ENCODE data around the gene ZNF592. TPM values are rescaled to one million over a fixed set of nuclear protein-coding genes. Genes with fewer than 3 reads are reported as not detected.

ZNF592 gene
- total RNA-seq, 1 experiment from 2014 or later = 34.6 TPM

DNA sequence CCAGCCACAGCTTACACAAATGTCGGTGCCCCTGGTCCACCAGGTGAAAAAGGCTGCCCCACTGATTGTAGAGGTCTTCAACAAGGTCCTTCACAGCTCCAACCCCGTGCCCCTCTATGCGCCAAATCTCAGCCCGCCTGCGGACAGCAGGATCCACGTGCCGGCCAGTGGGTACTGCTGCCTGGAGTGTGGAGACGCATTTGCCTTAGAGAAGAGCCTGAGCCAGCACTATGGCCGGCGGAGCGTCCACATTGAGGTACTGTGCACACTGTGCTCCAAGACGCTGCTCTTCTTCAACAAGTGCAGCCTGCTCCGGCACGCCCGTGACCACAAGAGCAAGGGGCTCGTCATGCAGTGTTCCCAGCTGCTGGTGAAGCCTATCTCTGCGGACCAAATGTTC lies 35.9 kb downstream of the ZNF592 start:
- no peak overlapping the region for H2AK5ac ChIP-seq (ENCODE audit: insufficient read length, low read length)
- H4K8ac ChIP-seq (replicated peaks; ENCODE audit: insufficient read length, low read depth, low read length) = no peak overlapping the region
- no peak overlapping the region for H2BK5ac ChIP-seq (ENCODE audit: insufficient read length, low read length)
- H3K79me1 ChIP-seq (ENCODE audit: insufficient read depth, low read depth, low read length, poor library complexity, severe bottlenecking) = peaks cover 3% of the 10 kb centered on the region
- no CpG with 5 or more reads among the region's 17 CpGs for WGBS (ENCODE audit: extremely low coverage, insufficient read length, low lambda C conversion rate)
- H3K4me1 ChIP-seq (ENCODE audit: insufficient read depth, low read length) = no peaks in the 10 kb centered on the region; the same call in 1 of the 2 replicates
- H3K56ac ChIP-seq (ENCODE audit: insufficient read length, low read depth, low read length) = no peak overlapping the region
- H3K18ac ChIP-seq (ENCODE audit: insufficient read length, low read depth, low read length) = no peak overlapping the region
- no peak for TF ChIP-seq CTCF (conservative IDR thresholded peaks at IDR 0.05)
- H4K91ac ChIP-seq (ENCODE audit: insufficient read length, low read depth, low read length) = no peak overlapping the region
- no peak overlapping the region for H2AFZ ChIP-seq (ENCODE audit: low read length)
- no peak overlapping the region for H3K4ac ChIP-seq (ENCODE audit: low read depth, low read length)
- no peak overlapping the region for H3K27ac ChIP-seq (ENCODE audit: insufficient read length, low read depth, low read length)
- Mint-ChIP-seq H3K27ac (peak overlapping the region; percentile 72 to 90 (median 84); a peak in 4 of 7 replicates), H3K4me3 (no peak overlapping the region), H3K36me3 (ENCODE audit: insufficient read depth in 1 of 3, low read depth in 3 of 3) (peaks cover 29 to 48% (median 31%) of the 10 kb centered on the region in 3 experiments), H3K4me1 (peaks cover 14 to 21% of the 10 kb centered on the region in 2 experiments), H3K27me3 (ENCODE audit: low read depth) (no peaks in the 10 kb centered on the region), H3K9me3 (no peaks in the 10 kb centered on the region)
- H3K9ac ChIP-seq (ENCODE audit: extremely low read depth, insufficient read length, low read length) = no peak overlapping the region
- no peak overlapping the region for H3K23ac ChIP-seq (ENCODE audit: insufficient read length, low read depth, low read length)
- H3K27me3 ChIP-seq (ENCODE audit: insufficient read depth, low read length) = no peaks in the 10 kb centered on the region
- no peak overlapping the region for H2BK12ac ChIP-seq (ENCODE audit: insufficient read length, low read depth, low read length)
- no peak overlapping the region for H3T11ph ChIP-seq (ENCODE audit: low read length)
- no peak for DNase-seq
- H3K14ac ChIP-seq (ENCODE audit: insufficient read depth, low read length) = no peak overlapping the region
- no peak overlapping the region for H2BK15ac ChIP-seq (ENCODE audit: low read depth, low read length)
- H2BK120ac ChIP-seq (ENCODE audit: low read depth, low read length, poor library complexity, severe bottlenecking) = no peak overlapping the region
- no peak overlapping the region for H3K4me2 ChIP-seq (ENCODE audit: insufficient read depth, insufficient read length, low read length)
- no peak overlapping the region for H4K5ac ChIP-seq (ENCODE audit: insufficient read length, low read depth, low read length)
- no peak overlapping the region for H2BK20ac ChIP-seq (ENCODE audit: low read depth, low read length, poor library complexity, severe bottlenecking)
- H3K79me2 ChIP-seq (ENCODE audit: insufficient read depth, low read length) = no peaks in the 10 kb centered on the region
- no peaks in the 10 kb centered on the region for H3K23me2 ChIP-seq (ENCODE audit: insufficient read length, low read depth, low read length, poor library complexity, severe bottlenecking)
- no peaks in the 10 kb centered on the region for H3K9me3 ChIP-seq (ENCODE audit: control insufficient read depth, low read depth, low read length)
- H4K20me1 ChIP-seq (ENCODE audit: control insufficient read depth, insufficient read depth, insufficient read length) = no peaks in the 10 kb centered on the region

All from H9 (cell line).